NCI-H524 (cell line): ENCODE data around the gene CCDC85C.
A peak's percentile ranks its signal among the peaks of the same experiment; 100 is the strongest.

Experiments
- DNase-seq, 2 experiments: peaks; one replicate each; lab custom pipeline; 2025; lab: John Stamatoyannopoulos, UW

The CCDC85C gene

DNA sequence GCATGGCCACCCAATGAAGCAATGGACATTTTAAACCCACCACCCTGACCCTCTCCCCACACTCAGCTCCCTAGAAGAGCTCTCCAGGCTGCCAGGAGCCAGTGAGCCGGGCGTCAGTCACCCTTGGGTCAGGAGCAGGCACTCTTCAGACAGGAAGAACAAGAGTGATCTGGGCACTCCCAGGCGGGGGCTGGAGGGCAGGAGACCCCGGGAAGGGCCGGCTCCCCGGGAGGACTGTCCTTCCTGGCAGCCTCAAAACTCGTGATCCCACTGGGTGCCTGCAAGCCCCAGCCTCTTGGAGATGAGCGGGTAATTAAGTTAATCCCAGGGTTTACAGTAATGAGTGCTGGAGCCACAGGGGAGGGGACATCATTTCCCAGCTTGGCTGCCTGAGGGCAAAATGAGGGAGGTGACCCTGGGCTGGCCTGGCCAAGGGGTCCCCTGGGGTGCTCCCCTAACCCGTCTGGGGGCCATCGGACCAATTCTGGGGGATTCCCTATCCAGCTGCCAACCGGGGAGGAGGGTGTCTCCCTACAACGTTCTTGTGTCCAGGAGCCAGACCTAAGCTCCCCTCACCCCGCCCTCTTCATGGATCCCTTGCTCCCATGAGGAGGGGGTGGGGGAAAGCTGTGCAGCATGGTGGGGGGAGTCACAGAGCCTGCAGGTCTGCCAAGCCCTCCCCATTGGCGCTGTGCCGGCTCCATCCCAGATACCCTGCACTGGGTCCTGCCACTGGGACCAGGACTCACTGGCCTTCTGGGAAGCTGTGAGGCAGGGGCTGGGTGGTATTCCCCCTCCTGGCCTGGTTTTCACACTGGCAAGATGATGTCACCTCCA is 63.6 kb downstream of the CCDC85C start:
- DNase-seq = peak; percentile 59 to 81

DNA sequence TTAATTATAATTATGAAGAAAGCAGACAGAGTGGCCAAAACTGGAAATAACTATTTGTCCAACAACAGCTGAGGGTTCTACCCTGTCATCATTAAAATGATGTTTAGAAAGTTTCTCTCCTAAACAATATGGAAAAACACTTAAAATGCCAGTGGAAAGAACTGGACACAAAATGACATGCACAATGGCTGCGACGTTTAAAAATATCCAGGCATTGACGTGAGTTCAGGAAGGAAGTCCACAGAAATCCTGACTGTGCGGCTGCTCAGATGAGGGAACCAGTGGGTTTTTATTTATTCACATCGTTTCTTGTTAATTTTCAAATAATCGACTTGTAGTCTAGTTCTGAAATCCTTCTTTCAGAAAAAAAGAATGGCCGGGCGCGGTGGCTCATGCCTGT is 64.5 kb downstream of the CCDC85C start:
- no peak for DNase-seq

DNA sequence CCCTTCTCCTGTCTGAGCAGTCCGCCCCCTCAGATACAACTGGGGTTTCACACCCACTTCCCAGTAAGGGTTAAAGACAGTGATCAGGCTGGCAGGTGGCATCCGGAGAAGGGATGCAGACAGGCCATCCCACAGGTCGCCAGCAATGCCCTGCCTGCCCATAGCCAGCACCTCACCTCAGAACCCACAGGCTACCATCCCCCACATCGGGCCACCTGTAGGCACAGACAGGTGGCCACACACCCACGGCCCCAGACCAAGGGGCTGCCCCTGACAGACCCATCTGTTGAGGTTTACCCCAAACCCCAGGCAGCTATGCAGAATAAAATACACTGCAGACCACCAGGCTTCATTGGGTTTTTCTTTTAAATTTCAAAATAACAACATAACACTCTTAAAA is 65.3 kb downstream of the CCDC85C start:
- no peak for DNase-seq

DNA sequence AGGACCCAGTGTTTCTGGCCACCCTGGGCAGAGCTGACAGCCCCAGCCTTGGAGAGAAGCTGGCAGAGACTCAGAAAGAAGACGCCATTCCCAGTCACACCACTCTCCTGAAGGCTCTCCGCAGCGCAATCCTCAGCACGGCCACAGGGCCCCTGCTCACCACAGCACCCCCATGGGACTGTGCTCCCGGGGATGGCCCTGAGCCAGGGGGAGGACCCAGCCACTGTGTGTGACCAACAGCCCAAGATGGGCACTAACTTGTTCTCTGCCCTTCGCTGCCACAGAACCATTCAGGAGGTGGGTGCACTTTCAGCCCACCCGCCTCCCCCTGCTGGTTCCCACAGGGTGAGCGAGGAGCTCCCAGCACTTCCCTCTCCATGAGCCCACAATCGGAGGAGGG is 65.7 kb downstream of the CCDC85C start:
- peak in 1 of 2 experiments; percentile 28 for DNase-seq

DNA sequence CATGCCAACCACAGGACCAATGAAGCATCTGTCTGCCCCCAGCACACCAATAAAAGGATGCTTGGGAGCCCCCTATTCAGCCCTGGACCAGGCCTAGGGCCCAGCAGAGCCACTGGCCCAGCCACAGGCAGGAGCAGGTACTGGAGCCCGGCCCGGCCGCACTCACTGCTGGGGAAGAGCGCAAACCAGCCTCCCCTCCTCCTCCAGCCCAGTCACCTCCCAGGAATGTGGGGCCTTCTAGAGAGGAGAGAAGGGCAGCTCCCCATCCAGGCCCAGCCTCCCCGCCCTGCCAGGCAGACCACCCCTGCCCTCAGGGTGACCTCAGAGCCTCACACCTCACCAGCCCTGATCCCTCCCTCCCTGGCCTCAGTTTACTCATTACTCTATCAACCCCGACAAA is 66.6 kb downstream of the CCDC85C start:
- DNase-seq = no peak

DNA sequence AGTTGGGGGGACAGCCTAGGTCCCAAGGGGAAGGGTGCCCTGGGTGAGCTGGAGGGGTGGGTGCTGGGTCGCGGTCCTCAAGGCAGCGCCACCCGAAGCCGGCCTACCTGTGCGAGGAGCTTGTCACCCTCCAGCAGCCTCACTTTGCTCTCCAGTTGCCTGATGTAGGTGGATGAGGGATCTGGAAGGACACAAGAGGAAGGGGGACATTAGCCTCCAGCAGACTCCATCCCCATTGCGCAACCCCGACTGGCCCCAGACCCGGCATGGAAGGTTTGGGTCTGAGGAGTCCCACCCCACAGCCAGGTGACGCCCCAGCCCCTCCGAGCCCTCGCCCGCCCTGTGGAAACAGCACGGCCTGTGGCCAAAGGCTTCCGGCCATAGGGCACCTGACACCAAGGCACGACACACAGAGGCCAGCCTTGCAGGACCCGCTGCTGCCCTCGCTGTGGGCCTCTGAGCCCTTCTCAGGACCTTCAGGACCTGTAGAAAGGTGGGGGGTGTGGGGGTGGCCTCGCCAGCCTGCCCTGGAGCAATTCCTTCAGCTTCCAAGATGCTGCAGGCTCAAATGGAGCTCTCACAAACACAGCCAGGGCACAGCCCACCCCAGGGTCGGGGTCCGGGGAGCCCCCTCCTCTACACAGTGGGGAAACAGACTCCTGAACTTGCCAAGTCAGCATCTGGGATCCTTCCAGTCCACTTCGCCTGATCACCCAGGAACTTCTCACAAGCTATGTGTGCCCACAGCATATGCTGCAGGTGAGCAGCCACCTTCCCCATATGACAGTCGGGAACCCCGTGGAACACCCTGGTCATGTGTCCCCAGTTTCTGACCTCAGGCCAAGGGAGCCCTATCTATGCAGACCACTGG is 67.9 kb downstream of the CCDC85C start:
- no peak for DNase-seq

DNA sequence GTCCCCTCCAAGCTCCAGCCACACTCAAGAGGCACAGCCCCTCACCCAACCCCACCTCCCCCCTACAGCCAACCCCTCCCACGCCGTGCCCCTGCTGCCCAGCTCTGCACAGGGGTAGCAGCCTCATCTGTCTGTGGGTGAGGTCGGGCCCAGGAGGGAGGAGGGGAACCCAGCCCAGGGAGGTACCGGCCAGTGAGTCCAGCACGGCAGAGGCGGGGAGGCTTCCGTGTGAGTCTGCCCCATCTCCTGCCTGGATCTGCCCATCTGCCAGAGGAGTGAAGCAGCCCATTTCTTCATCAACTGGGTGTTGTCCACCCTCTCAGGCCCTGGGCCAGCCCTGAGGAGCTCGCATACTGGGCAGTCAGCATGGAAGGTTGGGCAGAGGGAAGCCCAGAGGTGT is 68.6 kb downstream of the CCDC85C start:
- no peak for DNase-seq

DNA sequence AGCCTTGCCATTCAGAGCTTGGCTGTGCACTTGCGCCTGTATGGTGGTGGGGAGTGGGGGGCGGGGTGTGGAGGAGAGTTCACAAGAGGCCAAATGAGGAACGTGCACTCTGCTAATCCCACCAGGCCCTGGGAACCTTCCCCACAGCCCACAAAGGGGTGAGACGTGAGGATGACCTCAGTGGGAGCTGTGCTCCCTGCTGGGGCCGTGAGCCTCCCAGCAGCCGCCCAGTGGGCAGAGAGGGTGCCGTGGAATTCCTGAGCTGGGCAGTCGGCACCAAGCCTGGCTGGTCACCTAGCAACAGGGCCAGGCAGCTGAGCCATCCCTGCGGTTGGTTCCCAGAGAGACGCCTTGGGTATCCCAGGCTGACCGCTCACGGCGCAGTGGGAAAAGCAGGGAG is 69.1 kb downstream of the CCDC85C start:
- no peak for DNase-seq

DNA sequence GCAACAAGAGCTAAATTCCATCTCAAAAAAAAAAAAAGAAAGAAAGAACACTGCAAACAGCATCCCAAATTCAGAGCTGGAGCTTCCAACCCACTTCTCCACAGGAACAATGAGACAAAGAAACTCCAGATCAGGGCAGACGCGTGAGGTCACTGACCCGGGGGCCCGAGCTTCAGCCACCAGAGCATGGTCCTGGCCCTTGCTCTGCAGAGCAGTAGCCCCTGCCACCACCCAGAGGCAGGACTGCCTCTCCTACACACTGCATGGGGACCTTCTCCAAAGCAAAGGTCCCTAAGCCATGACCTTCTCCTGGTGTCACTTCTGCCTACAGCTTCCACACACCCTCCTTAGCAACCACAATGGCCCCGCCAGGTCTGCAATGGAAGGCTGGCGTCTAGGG is 69.7 kb downstream of the CCDC85C start:
- no peak for DNase-seq

DNA sequence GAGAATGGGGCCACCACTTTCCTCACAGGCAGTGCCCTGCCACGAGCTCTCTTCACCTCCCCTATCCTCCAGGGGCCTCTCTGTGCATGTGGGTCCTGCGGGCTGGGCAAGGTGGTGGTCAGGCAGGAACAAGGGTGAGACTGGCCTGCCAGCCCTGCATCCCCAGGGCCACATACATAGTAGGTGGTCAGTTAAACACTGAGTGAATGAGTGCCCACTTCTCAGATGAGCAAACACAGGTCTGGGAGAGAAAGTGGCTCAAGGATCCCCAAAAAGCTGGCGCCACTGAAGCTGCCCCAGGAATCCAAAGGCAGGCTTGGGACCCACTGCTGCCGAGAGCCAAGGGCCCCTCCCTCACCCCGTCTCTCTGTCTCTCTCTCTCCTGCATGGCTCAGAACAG is 71.7 kb downstream of the CCDC85C start:
- no peak for DNase-seq

DNA sequence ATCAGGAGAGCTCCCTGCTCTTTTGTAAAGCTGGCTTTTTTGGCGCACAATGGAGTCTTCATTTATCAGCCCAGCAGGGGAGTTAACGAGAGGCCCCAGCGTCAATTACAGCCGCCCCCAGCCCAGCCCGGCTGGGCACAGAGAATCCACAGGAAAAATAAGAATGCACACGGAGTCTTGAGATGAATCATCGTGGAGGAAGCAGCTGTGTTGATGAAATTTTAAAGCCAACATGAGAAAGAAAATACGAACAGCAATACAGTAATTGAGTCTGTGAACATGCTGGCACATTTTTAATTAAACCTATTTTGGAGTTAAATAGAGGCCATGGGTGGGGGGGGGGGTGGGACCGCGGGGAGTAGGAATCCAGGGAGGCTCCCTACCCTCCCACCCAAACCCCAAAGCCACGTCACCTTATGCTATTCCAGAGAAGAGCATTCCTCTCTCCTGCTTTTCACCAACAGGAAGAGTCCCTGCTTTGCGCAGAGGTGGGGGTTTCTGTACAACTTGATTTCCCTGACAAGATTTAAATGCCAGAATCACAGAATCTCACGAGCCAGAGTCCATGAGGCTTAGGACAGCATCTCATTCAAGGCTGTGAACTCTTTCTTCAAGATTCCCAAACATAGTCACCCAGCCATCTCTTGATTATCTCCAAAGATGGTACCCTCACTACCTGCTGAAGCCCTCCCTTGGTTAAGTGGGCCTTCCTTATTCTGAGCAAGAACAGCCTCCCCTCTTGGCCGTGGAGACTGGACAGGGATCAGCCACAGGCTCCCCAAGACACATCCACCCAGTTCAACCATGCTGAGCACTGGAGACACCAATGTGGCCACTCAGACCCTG is 72.5 kb downstream of the CCDC85C start:
- no peak for DNase-seq

DNA sequence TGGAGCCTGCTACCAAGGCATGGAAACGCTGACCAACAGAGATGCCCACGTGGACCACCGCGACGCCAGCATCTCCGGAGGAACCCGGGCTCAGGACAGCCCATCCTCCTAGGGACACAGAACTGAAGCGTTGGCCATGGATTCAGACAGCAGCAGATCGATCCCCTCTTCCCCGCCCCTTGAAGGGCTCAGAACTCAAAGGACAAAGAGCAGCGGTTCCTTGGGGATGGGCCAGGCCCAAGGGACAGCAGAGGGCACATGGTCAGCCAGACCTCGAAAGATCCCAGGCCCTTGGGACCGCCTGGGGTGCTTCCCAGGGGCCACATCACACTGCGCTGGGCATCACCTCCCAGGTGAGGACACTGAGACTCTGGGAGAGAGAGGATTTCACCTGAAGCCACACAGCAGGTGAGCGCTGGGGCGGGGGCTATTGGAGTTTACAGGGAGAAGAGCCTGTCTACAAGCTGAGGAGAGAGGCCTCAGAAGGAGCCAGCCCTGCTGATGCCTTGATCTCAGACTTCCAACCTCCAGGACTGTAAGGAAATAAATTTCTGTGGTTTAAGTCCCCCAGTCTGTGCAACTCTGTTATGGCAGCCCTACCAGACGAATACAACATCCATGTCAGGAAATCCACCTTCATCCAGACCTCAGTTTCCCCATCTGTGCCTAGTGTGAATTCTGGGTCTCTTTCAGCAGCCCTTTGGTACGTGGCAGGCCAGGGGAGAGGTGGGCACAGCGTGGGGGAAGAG is 73.4 kb downstream of the CCDC85C start:
- no peak for DNase-seq

DNA sequence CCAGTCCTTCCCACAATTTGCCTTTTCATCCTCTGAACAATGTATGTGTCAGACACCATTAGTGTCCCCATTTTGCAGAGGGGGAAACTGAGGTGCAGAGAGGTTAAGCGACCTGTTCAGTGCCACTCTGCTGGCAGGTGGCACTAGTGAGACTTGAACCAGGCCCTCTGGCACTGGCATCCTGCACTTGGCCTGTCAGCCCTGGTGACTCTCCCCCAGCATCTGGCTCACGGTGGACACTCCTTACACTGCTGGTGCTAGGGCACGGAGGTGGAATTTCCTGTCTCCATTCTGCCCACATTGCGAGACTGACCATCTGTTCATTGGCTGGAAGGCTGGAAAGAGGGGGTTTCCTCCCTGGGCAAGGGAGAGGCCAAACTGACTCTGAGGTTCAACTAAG is 74.1 kb downstream of the CCDC85C start:
- peak in 1 of 2 experiments; percentile 48 for DNase-seq

DNA sequence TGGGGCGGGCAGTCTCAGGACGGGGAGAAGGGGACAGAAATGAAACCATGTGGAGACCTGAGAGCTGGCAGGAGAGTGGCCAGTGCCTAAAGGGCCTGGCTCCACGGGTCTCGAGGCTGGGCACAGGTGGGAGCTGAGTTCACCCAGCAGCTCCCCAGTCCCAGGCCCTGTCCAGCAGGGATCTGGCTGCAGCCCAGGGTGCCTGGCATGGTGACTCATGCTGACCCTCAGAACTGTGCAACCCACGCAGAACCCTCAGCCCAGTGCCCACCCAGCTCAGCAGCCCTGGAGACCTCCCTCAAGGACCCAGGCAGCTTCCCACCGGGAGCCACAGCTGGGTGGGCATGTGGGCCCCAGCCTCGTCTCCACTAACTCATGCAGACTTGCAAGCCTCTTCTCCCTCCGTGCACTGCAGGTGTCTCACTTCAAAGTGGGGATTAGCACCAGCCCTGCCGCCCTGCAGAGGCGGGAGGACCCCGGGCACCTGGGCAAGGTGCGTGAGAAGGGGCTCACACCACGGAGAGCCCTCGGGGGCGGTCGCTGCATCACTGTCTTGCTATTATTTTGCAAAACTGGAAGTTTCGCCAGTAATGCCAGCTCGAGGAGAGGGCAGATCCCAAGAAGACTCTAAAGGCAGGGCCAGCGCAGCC is 76.5 kb downstream of the CCDC85C start:
- DNase-seq = no peak

DNA sequence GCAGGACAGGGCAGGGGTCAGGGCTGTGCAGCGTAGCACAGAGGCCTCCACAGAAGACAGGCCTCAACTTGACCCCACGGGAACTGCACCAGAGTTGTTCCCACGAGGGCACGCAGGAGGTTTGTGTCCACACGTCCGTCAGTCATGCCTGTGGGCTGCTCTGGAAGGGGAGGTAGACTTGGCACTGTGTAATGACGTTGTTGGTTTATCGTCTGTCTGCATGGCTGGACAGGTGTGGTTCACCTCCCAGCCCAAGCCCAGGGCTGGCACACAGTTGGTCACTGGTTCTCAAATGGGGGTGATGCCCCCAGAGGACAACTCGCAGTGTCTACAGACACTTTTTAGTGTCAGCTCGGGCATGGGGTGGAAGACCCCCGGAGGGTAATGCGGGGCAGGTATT is 77.0 kb downstream of the CCDC85C start:
- DNase-seq = no peak

DNA sequence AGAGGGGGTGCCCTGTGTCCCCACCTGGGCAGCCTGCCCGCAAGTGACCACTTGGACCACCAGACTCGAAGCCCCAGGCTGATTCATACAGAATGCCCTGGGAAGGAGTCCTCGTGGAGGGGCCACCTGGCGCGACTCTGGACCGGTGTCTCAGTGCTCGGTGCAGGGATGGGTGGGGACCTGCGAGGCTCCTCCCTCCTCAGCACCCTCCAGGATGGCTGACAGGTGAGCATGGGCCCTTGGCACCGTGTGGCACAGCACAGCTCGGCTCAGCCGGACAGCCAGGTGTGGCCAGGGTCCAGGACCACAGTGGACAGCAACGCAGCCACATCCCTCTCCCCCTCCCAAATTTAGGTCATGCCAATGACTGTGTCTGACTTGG is 78.3 kb downstream of the CCDC85C start:
- no peak for DNase-seq

DNA sequence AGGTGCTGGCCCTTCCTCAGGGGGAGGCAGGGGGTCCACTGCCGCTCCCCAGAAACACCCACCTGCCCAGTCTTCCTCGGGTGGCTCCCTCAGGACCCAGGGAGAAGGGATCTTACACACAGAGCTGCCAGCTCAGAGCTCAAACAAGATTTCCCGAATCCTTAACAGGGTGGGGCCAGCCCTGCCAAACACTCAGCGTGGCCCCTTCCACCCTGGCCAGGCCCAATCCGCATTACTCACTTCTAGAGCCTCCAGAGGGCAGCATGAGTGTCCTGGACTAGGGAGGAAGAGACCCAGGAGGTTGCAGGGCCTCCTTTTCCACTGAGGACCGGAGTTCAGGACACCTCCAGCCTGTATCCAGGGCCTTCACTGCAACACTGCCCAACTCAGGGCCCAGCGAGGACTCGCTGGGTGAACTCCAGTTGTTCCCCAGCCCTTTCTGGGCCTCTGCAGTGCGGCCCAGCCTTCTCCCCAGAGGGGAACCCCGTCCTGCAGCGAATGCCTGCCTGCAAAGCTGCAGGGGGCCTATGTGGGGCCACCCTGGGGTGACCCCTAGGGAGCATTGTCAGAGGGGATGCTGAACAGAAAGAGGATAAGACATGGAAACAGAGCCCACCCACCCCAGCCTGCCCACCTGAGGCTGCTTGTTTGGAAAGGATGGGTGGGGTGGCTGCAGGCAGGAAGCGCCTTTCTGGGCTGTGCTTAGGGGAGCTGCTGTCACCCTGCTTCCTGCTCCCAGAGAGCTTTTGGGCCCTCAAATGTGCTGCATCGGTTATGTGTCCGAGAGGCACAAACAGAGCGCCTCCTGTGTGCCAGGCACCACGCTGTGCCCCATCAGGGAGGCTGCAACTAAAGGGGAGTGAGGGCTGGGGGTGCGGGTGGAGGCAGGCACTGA is 79.0 kb downstream of the CCDC85C start:
- DNase-seq = peak; percentile 41 to 65

DNA sequence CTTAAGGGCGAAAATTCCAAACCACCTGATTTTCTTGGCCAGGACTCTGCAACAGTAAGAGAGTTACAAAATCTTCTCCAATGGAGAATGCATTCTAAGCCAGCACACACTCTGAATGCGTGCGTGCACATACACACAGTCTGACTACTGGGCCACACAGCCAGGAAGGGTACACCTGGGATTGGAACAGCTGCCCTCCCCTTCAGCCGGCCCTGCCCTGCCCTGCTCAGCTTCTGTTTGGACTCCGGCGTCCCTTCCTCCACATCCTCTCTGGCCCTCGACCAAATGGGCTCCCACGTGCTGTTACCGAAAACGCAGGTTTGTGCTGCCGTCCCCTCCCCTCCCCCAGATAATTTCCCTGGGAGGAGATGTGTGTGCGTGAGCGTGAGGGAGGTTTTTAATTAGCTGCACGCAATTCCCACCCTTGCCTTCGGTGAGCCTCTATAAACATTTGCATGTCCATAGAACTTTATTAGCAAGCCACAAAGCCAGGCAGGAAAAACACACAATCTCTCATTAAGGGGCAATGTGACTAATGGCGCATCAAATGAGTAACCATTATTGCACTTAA is 79.8 kb downstream of the CCDC85C start:
- DNase-seq = no peak

DNA sequence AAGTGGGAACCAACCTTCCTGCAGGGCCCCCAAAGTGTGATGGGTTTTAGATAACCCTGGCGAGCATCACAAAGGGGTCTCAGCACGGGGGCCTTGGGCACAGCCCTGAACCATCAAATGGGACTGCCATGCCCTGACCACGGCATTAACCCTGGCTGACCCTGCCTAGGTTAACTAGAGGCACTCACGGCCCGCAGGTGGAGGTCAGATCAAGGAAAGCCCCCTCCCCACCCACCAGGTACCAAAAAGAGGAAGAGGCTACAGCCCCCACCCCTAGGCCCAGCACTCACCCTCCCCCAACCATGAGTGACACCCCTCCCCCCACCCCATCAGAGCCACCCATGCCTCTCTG is 80.3 kb downstream of the CCDC85C start:
- DNase-seq = no peak
